MM.1S (cell line): Measurements from ENCODE around the gene PUSL1.
A peak's percentile ranks its signal among the peaks of the same experiment; 100 is the strongest.

Experiments
- DNase-seq: peaks from one replicate; pipeline ENCODE4 v3.0.0-alpha.2; 2015
- H2AFZ ChIP-seq: fragments of 300-600 bp; sonication (generic); 2 replicates; pipeline ENCODE4 v1.6.0; 2016; ENCODE audit warnings: antibody characterized with exemption, low read length
- H3F3A ChIP-seq: fragments of 300-600 bp; sonication (generic); 2 replicates; pipeline ENCODE4 v1.6.1; 2016; ENCODE audit warnings: mild to moderate bottlenecking, antibody characterized with exemption, low read length, moderate library complexity, mixed read lengths; ENCODE audit not compliant: insufficient read depth
- H3K27ac ChIP-seq: fragments of 300-600 bp; sonication (generic); 2 replicates; pipeline ENCODE4 v1.5.1; 2016; ENCODE audit warnings: mild to moderate bottlenecking, low read length
- H3K27me3 ChIP-seq: fragments of 300-600 bp; sonication (generic); replicated peaks from 2 replicates; pipeline ENCODE4 v1.6.0; 2016; ENCODE audit warnings: low read length; ENCODE audit not compliant: insufficient read depth
- H3K36me3 ChIP-seq: fragments of 300-600 bp; sonication (generic); replicated peaks from 2 replicates; pipeline ENCODE4 v1.6.1; 2016; ENCODE audit warnings: mild to moderate bottlenecking, low read length, mixed read lengths; ENCODE audit not compliant: insufficient read depth
- H3K4me1 ChIP-seq: fragments of 300-600 bp; sonication (generic); 2 replicates; pipeline ENCODE4 v1.6.1; 2016; ENCODE audit warnings: low read length, mixed read lengths
- H3K4me2 ChIP-seq: fragments of 300-600 bp; sonication (generic); 2 replicates; pipeline ENCODE4 v1.6.0; 2016; ENCODE audit warnings: low read depth, low read length
- H3K4me3 ChIP-seq: fragments of 300-600 bp; sonication (generic); 2 replicates; pipeline ENCODE4 v1.5.1; 2016; ENCODE audit warnings: low read length, mixed read lengths
- H3K79me2 ChIP-seq: fragments of 300-600 bp; sonication (generic); 2 replicates; pipeline ENCODE4 v1.6.1; 2016; ENCODE audit warnings: mixed run types, low read length, mixed read lengths
- H3K9ac ChIP-seq: fragments of 300-600 bp; sonication (generic); 2 replicates; pipeline ENCODE4 v1.6.1; 2016; ENCODE audit warnings: low read length, mixed read lengths
- H3K9me2 ChIP-seq: fragments of 300-600 bp; sonication (generic); replicated peaks from 2 replicates; pipeline ENCODE4 v1.6.1; 2016; ENCODE audit warnings: mild to moderate bottlenecking, low read length, mixed read lengths; ENCODE audit not compliant: insufficient read depth
- H3K9me3 ChIP-seq: fragments of 300-600 bp; sonication (generic); replicated peaks from 2 replicates; pipeline ENCODE4 v1.6.1; 2016; ENCODE audit warnings: mild to moderate bottlenecking, low read length, mixed read lengths; ENCODE audit not compliant: insufficient read depth
- H4K20me1 ChIP-seq: fragments of 300-600 bp; sonication (generic); 2 replicates; pipeline ENCODE4 v1.6.1; 2016; ENCODE audit warnings: mild to moderate bottlenecking, low read length, moderate library complexity, mixed read lengths; ENCODE audit not compliant: insufficient read depth
- CTCF ChIP-seq: fragments of 300-600 bp; sonication (generic); IDR thresholded peaks from 2 replicates; pipeline ENCODE4 v1.5.1; 2016; ENCODE audit warnings: antibody characterized with exemption, low read length, mixed read lengths
- EZH2 ChIP-seq: fragments of 300-600 bp; sonication (generic); optimal IDR thresholded peaks from 2 replicates; pipeline ENCODE3; 2017; ENCODE audit warnings: low read depth, mild to moderate bottlenecking, antibody characterized with exemption, low read length, mixed read lengths
- EZH2phosphoT487 ChIP-seq: fragments of 300-600 bp; sonication (generic); IDR thresholded peaks from 2 replicates; pipeline ENCODE4 v1.6.1; 2018; ENCODE audit warnings: antibody characterized with exemption, low read length

Gene PUSL1

GRCh38 chr1:1297802-1298424 is 10.5 kb upstream of the PUSL1 start:
- no peak overlapping the region for H3K9ac ChIP-seq
- H3K4me1 ChIP-seq: no peaks in the 10 kb centered on the region
- no peaks in the 10 kb centered on the region for H3F3A ChIP-seq
- no peaks in the 10 kb centered on the region for H3K9me3 ChIP-seq
- no peak overlapping the region for H3K27ac ChIP-seq
- H3K79me2 ChIP-seq: no peaks in the 10 kb centered on the region
- no peak overlapping the region for H3K4me3 ChIP-seq
- no peaks in the 10 kb centered on the region for H3K9me2 ChIP-seq
- no peak overlapping the region for H2AFZ ChIP-seq
- H3K27me3 ChIP-seq: no peaks in the 10 kb centered on the region
- no peaks in the 10 kb centered on the region for H3K36me3 ChIP-seq
- DNase-seq: no peak
- H3K4me2 ChIP-seq: no peak overlapping the region
- TF ChIP-seq EZH2phosphoT487 (no peak), CTCF (no peak), EZH2 (no peak)
- H4K20me1 ChIP-seq: no peaks in the 10 kb centered on the region

GRCh38 chr1:1298861-1299685 is 9.3 kb upstream of the PUSL1 start:
- no peak for TF ChIP-seq EZH2phosphoT487
- TF ChIP-seq EZH2: no peak
- TF ChIP-seq CTCF: no peak
- no peaks in the 10 kb centered on the region for H3F3A ChIP-seq
- DNase-seq: no peak
- no peak overlapping the region for H3K27ac ChIP-seq
- no peak overlapping the region for H3K9ac ChIP-seq
- no peaks in the 10 kb centered on the region for H3K4me1 ChIP-seq
- no peaks in the 10 kb centered on the region for H3K36me3 ChIP-seq
- H3K4me3 ChIP-seq: no peak overlapping the region
- no peaks in the 10 kb centered on the region for H3K79me2 ChIP-seq
- no peaks in the 10 kb centered on the region for H3K9me2 ChIP-seq
- H4K20me1 ChIP-seq: no peaks in the 10 kb centered on the region
- H3K4me2 ChIP-seq: no peak overlapping the region
- no peaks in the 10 kb centered on the region for H3K9me3 ChIP-seq
- no peak overlapping the region for H2AFZ ChIP-seq
- no peaks in the 10 kb centered on the region for H3K27me3 ChIP-seq

DNA sequence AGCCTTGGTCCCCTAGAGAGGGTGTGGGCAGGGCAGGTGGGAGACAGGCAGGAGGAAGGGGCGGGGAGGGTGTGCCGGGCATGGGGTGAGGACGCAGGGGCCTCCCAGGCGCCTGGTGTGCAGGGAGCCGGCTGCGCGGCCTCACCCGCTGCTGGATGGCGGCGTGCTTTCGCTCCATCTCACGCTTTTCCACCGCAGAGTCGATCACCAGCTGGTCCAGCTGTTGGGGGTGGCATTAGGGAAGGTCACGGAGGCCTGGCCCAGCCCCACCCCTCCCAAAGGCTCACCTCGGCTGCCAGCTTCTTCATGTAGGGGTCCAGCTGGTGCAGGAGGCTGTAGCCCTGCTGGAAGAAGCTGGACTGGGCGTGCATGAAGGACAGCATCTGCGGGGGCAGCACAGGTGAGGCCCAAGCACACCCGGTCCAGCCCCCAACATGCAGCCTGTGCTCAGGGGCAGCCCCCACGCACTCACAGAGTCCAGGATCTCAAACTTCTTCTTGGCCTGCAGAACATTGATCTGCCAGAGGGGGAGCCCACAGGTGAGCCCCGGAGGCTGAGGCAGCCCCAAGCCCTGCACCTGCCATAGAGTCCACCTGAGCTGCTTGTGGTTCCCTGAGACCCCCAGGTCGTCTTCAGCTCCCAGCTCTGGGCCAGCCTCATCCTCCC is 8.6 kb upstream of the PUSL1 start:
- H3K9me2 ChIP-seq: no peaks in the 10 kb centered on the region
- H3K4me1 ChIP-seq: no peaks in the 10 kb centered on the region
- H3K9ac ChIP-seq: no peak overlapping the region
- DNase-seq: peak; percentile 23
- H3K27ac ChIP-seq: no peak overlapping the region
- no peaks in the 10 kb centered on the region; the same call in 1 of the 2 replicates for H3K79me2 ChIP-seq
- no peak overlapping the region for H3K4me2 ChIP-seq
- H4K20me1 ChIP-seq: no peaks in the 10 kb centered on the region
- no peak for TF ChIP-seq EZH2phosphoT487
- peak; percentile 40 for TF ChIP-seq CTCF
- H3K4me3 ChIP-seq: no peak overlapping the region
- H3F3A ChIP-seq: no peaks in the 10 kb centered on the region
- H3K27me3 ChIP-seq: no peaks in the 10 kb centered on the region
- H2AFZ ChIP-seq: no peak overlapping the region
- H3K9me3 ChIP-seq: no peaks in the 10 kb centered on the region
- no peaks in the 10 kb centered on the region for H3K36me3 ChIP-seq
